Liver (tissue), 9 donors: Measurements from ENCODE around the gene CRK. TPM values are rescaled to one million over a fixed set of nuclear protein-coding genes. Genes with fewer than 3 reads are reported as not detected.

Experiments
- DNase-seq: peaks from one replicate; pipeline ENCODE4 v3.0.0-alpha.2; 2017; ENCODE audit warnings: low spot score
- H3K27ac ChIP-seq, 2 donors: one replicate each; pipeline ENCODE4 v1.7.0; 2013; ENCODE audit warnings: inconsistent platforms in 2 of 2, low read length in 2 of 2, control low read depth in 1 of 2, low read depth in 1 of 2, mild to moderate bottlenecking in 1 of 2
- H3K27me3 ChIP-seq, 4 donors: one replicate each; pipeline versions ENCODE4 v1.6.1 to v1.7.0; 2013; ENCODE audit warnings: low read length in 3 of 4, inconsistent platforms in 1 of 4, mild to moderate bottlenecking in 1 of 4, moderate library complexity in 1 of 4; ENCODE audit not compliant: control insufficient read depth in 4 of 4, insufficient read depth in 4 of 4
- H3K36me3 ChIP-seq, 4 donors: one replicate each; pipeline versions ENCODE4 v1.6.1 to v1.7.0; 2013; ENCODE audit warnings: low read length in 3 of 4, mild to moderate bottlenecking in 3 of 4, low read depth in 1 of 4, moderate library complexity in 1 of 4; ENCODE audit not compliant: control insufficient read depth in 4 of 4, insufficient read depth in 3 of 4
- H3K4me1 ChIP-seq, 4 donors: one replicate each; pipeline versions ENCODE4 v1.6.1 to v1.7.0; 2013; ENCODE audit warnings: low read length in 3 of 4, mild to moderate bottlenecking in 3 of 4, moderate library complexity in 1 of 4; ENCODE audit not compliant: control insufficient read depth in 4 of 4, insufficient read depth in 4 of 4
- H3K4me3 ChIP-seq, 3 donors: one replicate each; pipeline versions ENCODE4 v1.6.1 to v1.7.0; 2013; ENCODE audit warnings: low read length in 3 of 3, control low read depth in 1 of 3, low read depth in 1 of 3, mild to moderate bottlenecking in 1 of 3
- H3K9ac ChIP-seq, 2 donors: one replicate each; pipeline ENCODE4 v1.7.0; 2013; ENCODE audit warnings: low read length in 2 of 2, mild to moderate bottlenecking in 2 of 2, moderate library complexity in 2 of 2, control low read depth in 1 of 2, low read depth in 1 of 2
- H3K9me3 ChIP-seq, 4 donors: one replicate each; pipeline versions ENCODE4 v1.6.1 to v1.7.0; 2013; ENCODE audit warnings: low read length in 3 of 4; ENCODE audit not compliant: control insufficient read depth in 4 of 4
- ATF3 ChIP-seq: IDR thresholded peaks from 2 replicates; pipeline ENCODE4 v1.6.1; 2016; ENCODE audit warnings: antibody characterized with exemption
- CTCF ChIP-seq: fragments of 150-350 bp; IDR thresholded peaks from 2 replicates; pipeline ENCODE4 v1.5.1; 2017; ENCODE audit warnings: improper control_type of control experiment, low read depth, low read length; ENCODE audit not compliant: missing input control
- EGR1 ChIP-seq, 2 donors: IDR thresholded peaks; 2 replicates each; pipeline ENCODE4 v1.6.1; 2016 to 2018; ENCODE audit warnings: antibody characterized with exemption in 2 of 2, low read depth in 2 of 2
- FOXA1 ChIP-seq: IDR thresholded peaks from 2 replicates; pipeline ENCODE4 v1.6.1; 2016; ENCODE audit warnings: antibody characterized with exemption
- FOXA2 ChIP-seq: IDR thresholded peaks from 2 replicates; pipeline ENCODE4 v1.6.1; 2016; ENCODE audit warnings: antibody characterized with exemption
- GABPA ChIP-seq, 2 donors: IDR thresholded peaks in 1 of 2; conservative IDR thresholded peaks in 1 of 2; 2 replicates each; pipeline ENCODE4 v1.6.1; 2016; ENCODE audit warnings: antibody characterized with exemption in 2 of 2, mild to moderate bottlenecking in 1 of 2, moderate library complexity in 1 of 2
- HNF4A ChIP-seq, 2 donors: conservative IDR thresholded peaks; 2 replicates each; pipeline ENCODE4 v1.6.1; 2016; ENCODE audit warnings: antibody characterized with exemption in 2 of 2, mild to moderate bottlenecking in 2 of 2
- HNF4G ChIP-seq: IDR thresholded peaks from 2 replicates; pipeline ENCODE4 v1.6.1; 2016; ENCODE audit warnings: antibody characterized with exemption
- JUND ChIP-seq, 2 donors: IDR thresholded peaks; 2 replicates each; pipeline ENCODE4 v1.6.1; 2016; ENCODE audit warnings: antibody characterized with exemption in 2 of 2
- MAX ChIP-seq: IDR thresholded peaks from 2 replicates; pipeline ENCODE4 v1.6.1; 2016; ENCODE audit warnings: antibody characterized with exemption
- NR2F2 ChIP-seq: IDR thresholded peaks from 2 replicates; pipeline ENCODE4 v1.6.1; 2016; ENCODE audit warnings: antibody characterized with exemption
- RAD21 ChIP-seq, 2 donors: IDR thresholded peaks; 2 replicates each; pipeline ENCODE4 v1.6.1; 2016; ENCODE audit warnings: antibody characterized with exemption in 2 of 2, mild to moderate bottlenecking in 2 of 2
- REST ChIP-seq: IDR thresholded peaks from 2 replicates; pipeline ENCODE4 v1.6.1; 2016; ENCODE audit warnings: antibody characterized with exemption, mild to moderate bottlenecking
- RXRA ChIP-seq, 2 donors: IDR thresholded peaks; 2 replicates each; pipeline ENCODE4 v1.6.1; 2017 to 2018; ENCODE audit warnings: antibody characterized with exemption in 2 of 2, mild to moderate bottlenecking in 1 of 2
- SP1 ChIP-seq: IDR thresholded peaks from 2 replicates; pipeline ENCODE4 v1.6.1; 2018; ENCODE audit warnings: antibody characterized with exemption, mild to moderate bottlenecking
- TAF1 ChIP-seq: conservative IDR thresholded peaks from 2 replicates; pipeline ENCODE4 v1.6.1; 2016; ENCODE audit warnings: antibody characterized with exemption, mild to moderate bottlenecking
- YY1 ChIP-seq: IDR thresholded peaks from 2 replicates; pipeline ENCODE4 v1.6.1; 2016; ENCODE audit warnings: antibody characterized with exemption, mild to moderate bottlenecking
- ZBTB33 ChIP-seq: IDR thresholded peaks from 2 replicates; pipeline ENCODE4 v1.6.1; 2016; ENCODE audit warnings: antibody characterized with exemption
- WGBS: extraction: QIAGEN DNeasy Blood & Tissue Kit; methylation state at CpG from one replicate; pipeline ENCODE4 v1.1.7; 2013; 5-methylcytosine and 5-hydroxymethylcytosine counted together
- polyA plus RNA-seq, 2 donors: library from polyadenylated mRNA; stranded (reverse) in 1 of 2; unstranded in 1 of 2; fragments of 200-250 nt in 1 of 2; fragments of >200 nt in 1 of 2; fragmentation: Nextera tagmentation in 1 of 2; extraction: Ambion mirVana in 1 of 2; gene quantifications; one replicate each; pipeline versions ENCODE4 v1.2.1 to v1.2.3, GENCODE V29; 2013 to 2015
- total RNA-seq, 2 donors: library from RNA; depleted of rRNA; stranded (reverse); fragments of >200 nt; gene quantifications; one replicate each; pipeline ENCODE4 v1.2.3, GENCODE V29; 2014
- donor health status: healthy.
- donor health status: healthy.
- donor health status: healthy.
- donor health status: healthy.
- donor health status: healthy.

The CRK gene
- total and polyA plus RNA-seq, 4 donors = 29.5 to 69.9 (median 34.8) TPM

GRCh38 chr17:1473170-1473569, 17.1 kb upstream of the CRK start:
- H3K36me3 ChIP-seq = peaks cover 5 to 22% (median 9%) of the 10 kb centered on the region in 4 donors

GRCh38 chr17:1471911-1472821, 16.1 kb upstream of the CRK start:
- Histone ChIP-seq H3K9ac (no peak overlapping the region), H3K27ac (no peak overlapping the region), H3K4me1 (peaks cover 9 to 16% (median 15%) of the 10 kb centered on the region in 4 donors), H3K27me3 (no peaks in the 10 kb centered on the region), H3K36me3 (peaks cover 0 to 12% (median 6%) of the 10 kb centered on the region in 4 donors), H3K9me3 (no peaks in the 10 kb centered on the region), H3K4me3 (no peak overlapping the region)
- no peak for DNase-seq
- WGBS = 95% methylated on average over 42 of the region's 42 CpGs
- TF ChIP-seq CTCF (no peak), YY1 (no peak), ZBTB33 (no peak), RAD21 (IDR thresholded peaks at IDR 0.05) (no peak), HNF4G (no peak), FOXA1 (no peak), REST (no peak), MAX (no peak), GABPA (IDR thresholded peaks at IDR 0.05 in 1 of 2, conservative IDR thresholded peaks at IDR 0.05 in 1 of 2) (no peak), RXRA (IDR thresholded peaks at IDR 0.05) (no peak), JUND (IDR thresholded peaks at IDR 0.05) (no peak), SP1 (no peak), ATF3 (no peak), NR2F2 (no peak), EGR1 (IDR thresholded peaks at IDR 0.05; ENCODE audit: low read depth in 2 of 2) (no peak), HNF4A (conservative IDR thresholded peaks at IDR 0.05) (no peak), FOXA2 (no peak), TAF1 (no peak)

More at GRCh38 chr17:1473170-1473569, 17.1 kb upstream of the CRK start:
- TF ChIP-seq HNF4G (no peak), RAD21 (IDR thresholded peaks at IDR 0.05) (peak in 1 of 2 donors; percentile 46)
- Histone ChIP-seq H3K4me1 (peaks cover 7 to 14% (median 12%) of the 10 kb centered on the region in 4 donors), H3K9me3 (no peaks in the 10 kb centered on the region), H3K4me3 (no peak overlapping the region), H3K9ac (no peak overlapping the region), H3K27me3 (no peaks in the 10 kb centered on the region), H3K27ac (no peak overlapping the region)
- no peak for DNase-seq
- 78% methylated on average over 11 of the region's 11 CpGs for WGBS
